HEK293 (cell line): ENCODE measurements around the gene CTNNB1.

Source experiments
- CTCF ChIA-PET: fragments of 350-600 bp; formaldehyde crosslinking; extraction: SDS; loops from one replicate; lab custom pipeline; 2021; ENCODE audit warnings: antibody characterized with exemption; lab: Yijun Ruan, JAX
- POLR2A ChIA-PET: fragments of 300-600 bp; formaldehyde crosslinking; extraction: SDS; loops from one replicate; lab custom pipeline; 2020; ENCODE audit warnings: antibody characterized with exemption, inconsistent platforms; lab: Yijun Ruan, JAX
- H3K27ac ChIP-seq: fragments of 200-500 bp; sonication (Bioruptor generic); 2 replicates; pipeline ENCODE4 v1.5.1; 2014; ENCODE audit warnings: low read depth, low read length, control low read depth, inconsistent platforms; ENCODE audit errors: extremely low read depth
- H3K36me3 ChIP-seq, 2 experiments: fragments of 200-500 bp in 1 of 2; sonication (Bioruptor generic) in 1 of 2; 1 replicate in 1 of 2; 2 replicates in 1 of 2; pipeline ENCODE4 v1.5.1; 2014 to 2017; ENCODE audit warnings: inconsistent platforms in 2 of 2, low read length in 2 of 2; ENCODE audit not compliant: control insufficient read depth in 2 of 2, insufficient read depth in 1 of 2
- H3K4me1 ChIP-seq: fragments of 200-500 bp; sonication (Bioruptor generic); 2 replicates; pipeline ENCODE4 v1.5.1; 2014; ENCODE audit warnings: mild to moderate bottlenecking, low read length, inconsistent platforms; ENCODE audit not compliant: control insufficient read depth, insufficient read depth
- H3K4me3 ChIP-seq: 2 replicates; pipeline ENCODE4 v1.5.1; 2011; ENCODE audit warnings: low read depth, mild to moderate bottlenecking, control low read depth, low read length, moderate library complexity
- H3K9me3 ChIP-seq: fragments of 200-500 bp; sonication (Bioruptor generic); 2 replicates; pipeline ENCODE4 v1.5.1; 2014; ENCODE audit warnings: low read depth, low read length, inconsistent platforms; ENCODE audit not compliant: control insufficient read depth, insufficient read depth
- ATF2 ChIP-seq: fragments of 450-650 bp; formaldehyde crosslinking; IDR thresholded peaks from 2 replicates; pipeline ENCODE4 v1.5.1; 2016; ENCODE audit warnings: missing biosample characterization, missing genetic modification characterization, low read depth
- HOXA7 ChIP-seq: sonication (generic); formaldehyde crosslinking; IDR thresholded peaks from 2 replicates; pipeline ENCODE4 v1.8.1; 2022; ENCODE audit warnings: missing genetic modification reagents, borderline replicate concordance
- MZF1 ChIP-seq: fragments of 450-650 bp; formaldehyde crosslinking; IDR thresholded peaks from 2 replicates; pipeline ENCODE4 v1.5.1; 2017; ENCODE audit warnings: missing biosample characterization, missing genetic modification characterization, borderline replicate concordance
- SALL2 ChIP-seq: fragments of 450-650 bp; formaldehyde crosslinking; IDR thresholded peaks from 2 replicates; pipeline ENCODE4 v1.5.0; 2017; ENCODE audit warnings: missing biosample characterization, mild to moderate bottlenecking, missing genetic modification characterization, borderline replicate concordance
- SCRT2 ChIP-seq: fragments of 450-650 bp; formaldehyde crosslinking; IDR thresholded peaks from 2 replicates; pipeline ENCODE4 v1.5.1; 2016; ENCODE audit warnings: missing biosample characterization, missing genetic modification characterization
- TRIM28 ChIP-seq: IDR thresholded peaks from 2 replicates; pipeline ENCODE4 v1.6.1; 2011; ENCODE audit warnings: low read length, control low read depth, borderline replicate concordance
- ZBTB8A ChIP-seq: fragments of 450-650 bp; formaldehyde crosslinking; IDR thresholded peaks from 2 replicates; pipeline ENCODE4 v1.5.1; 2016; ENCODE audit warnings: missing biosample characterization, missing genetic modification characterization
- ZFHX2 ChIP-seq: fragments of 450-650 bp; formaldehyde crosslinking; conservative IDR thresholded peaks from 2 replicates; pipeline ENCODE4 v1.5.1; 2016; ENCODE audit warnings: missing biosample characterization, missing genetic modification characterization
- ZFP3 ChIP-seq: fragments of 450-650 bp; formaldehyde crosslinking; IDR thresholded peaks from 2 replicates; pipeline ENCODE4 v1.5.1; 2016; ENCODE audit warnings: low read depth, missing biosample characterization, missing genetic modification characterization
- ZNF350 ChIP-seq: fragments of 450-650 bp; formaldehyde crosslinking; IDR thresholded peaks from 2 replicates; pipeline ENCODE4 v1.5.0; 2017; ENCODE audit warnings: missing biosample characterization, mild to moderate bottlenecking, missing genetic modification characterization
- ZNF391 ChIP-seq: fragments of 450-650 bp; formaldehyde crosslinking; IDR thresholded peaks from 2 replicates; pipeline ENCODE4 v1.5.1; 2016; ENCODE audit warnings: low read depth, missing biosample characterization, missing genetic modification characterization, borderline replicate concordance
- ZNF416 ChIP-seq: fragments of 450-650 bp; formaldehyde crosslinking; IDR thresholded peaks from 2 replicates; pipeline ENCODE4 v1.5.1; 2016; ENCODE audit warnings: missing biosample characterization, missing genetic modification characterization
- ZNF571 ChIP-seq: fragments of 450-650 bp; formaldehyde crosslinking; IDR thresholded peaks from 2 replicates; pipeline ENCODE4 v1.5.0; 2017; ENCODE audit warnings: missing biosample characterization, missing genetic modification characterization
- ZNF600 ChIP-seq: fragments of 450-650 bp; formaldehyde crosslinking; IDR thresholded peaks from 2 replicates; pipeline ENCODE4 v1.5.1; 2016; ENCODE audit warnings: missing biosample characterization, missing genetic modification characterization
- ZNF843 ChIP-seq: fragments of 450-650 bp; formaldehyde crosslinking; IDR thresholded peaks from 2 replicates; pipeline ENCODE4 v1.5.1; 2016; ENCODE audit warnings: missing biosample characterization, missing genetic modification characterization
- ZSCAN18 ChIP-seq: fragments of 450-650 bp; formaldehyde crosslinking; IDR thresholded peaks from 2 replicates; pipeline ENCODE4 v1.5.1; 2016; ENCODE audit warnings: missing biosample characterization, missing genetic modification characterization
- TF ChIP-seq, protein P1 (sequence below): fragments of 450-650 bp; formaldehyde crosslinking; IDR thresholded peaks from 2 replicates; pipeline ENCODE4 v1.5.1; 2016; ENCODE audit warnings: missing biosample characterization, missing genetic modification characterization, low read depth

The CTNNB1 gene

DNA sequence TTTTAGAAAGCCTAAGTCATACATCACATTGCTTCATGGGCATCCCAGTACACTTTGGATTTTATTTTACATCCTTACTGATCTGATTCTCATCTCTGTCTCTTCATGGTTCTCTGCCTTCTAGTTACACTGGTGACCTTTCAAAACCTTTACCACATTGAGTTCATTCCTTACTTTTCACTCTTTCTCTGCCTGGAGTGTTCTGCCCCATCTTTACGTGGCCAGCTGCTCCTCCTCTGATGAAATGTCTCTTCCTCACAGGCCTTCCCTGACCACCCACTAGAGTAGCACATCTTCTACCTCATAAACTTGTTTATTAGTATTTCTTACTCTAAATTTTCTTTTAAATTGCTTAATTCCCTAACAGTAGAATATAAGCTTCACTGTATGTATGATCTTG is 17.7 kb downstream of the CTNNB1 start:
- Histone ChIP-seq H3K9me3 (no peaks in the 10 kb centered on the region), H3K36me3 (no peaks in the 10 kb centered on the region), H3K27ac (no peak overlapping the region), H3K4me1 (peaks cover 9% of the 10 kb centered on the region), H3K4me3 (no peak overlapping the region)
- TF ChIP-seq HOXA7 (CRISPR knock-in tag) (no peak), ZNF600 (tag by site-specific recombination) (peak; percentile 41; the same call in 1 of the 2 replicates)
- ChIA-PET POLR2A (no interaction called here), CTCF (interaction anchor here (0.8 kb wide), 1 partner anchor 14 kb away, joined by 3 read pairs; no protein-coding TSS in a partner anchor)

DNA sequence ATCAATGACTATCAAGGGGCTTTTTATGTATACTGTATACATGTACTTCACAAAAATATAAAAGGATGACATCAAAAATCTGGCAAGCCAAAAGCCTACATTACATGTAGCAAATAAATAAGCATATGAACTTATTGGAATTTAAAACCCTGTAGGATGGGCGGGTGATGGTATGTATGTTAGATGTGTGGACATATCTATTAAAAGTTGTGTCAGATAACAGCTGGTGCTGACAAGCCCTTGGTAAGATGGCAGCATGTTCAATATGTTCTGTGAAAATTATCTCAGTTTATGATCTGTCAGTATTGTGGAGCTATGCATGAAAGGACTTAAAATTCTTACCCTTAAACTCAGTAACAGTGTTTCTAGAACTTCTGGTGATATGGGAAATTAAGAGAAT is 20.1 kb downstream of the CTNNB1 start:
- TF ChIP-seq ZNF571 (tag by site-specific recombination) (no peak), ZBTB8A (tag by site-specific recombination) (no peak), SCRT2 (tag by site-specific recombination) (no peak), TRIM28 (no peak), ZFHX2 (no peak), ZNF416 (tag by site-specific recombination) (no peak), ZNF350 (tag by site-specific recombination) (no peak), ZFP3 (tag by site-specific recombination) (no peak), ZNF391 (no peak), ZSCAN18 (no peak), ZNF843 (tag by site-specific recombination) (no peak), SALL2 (tag by site-specific recombination) (no peak), ATF2 (tag by site-specific recombination) (no peak), MZF1 (tag by site-specific recombination) (no peak)
- TF ChIP-seq, protein P1, sequence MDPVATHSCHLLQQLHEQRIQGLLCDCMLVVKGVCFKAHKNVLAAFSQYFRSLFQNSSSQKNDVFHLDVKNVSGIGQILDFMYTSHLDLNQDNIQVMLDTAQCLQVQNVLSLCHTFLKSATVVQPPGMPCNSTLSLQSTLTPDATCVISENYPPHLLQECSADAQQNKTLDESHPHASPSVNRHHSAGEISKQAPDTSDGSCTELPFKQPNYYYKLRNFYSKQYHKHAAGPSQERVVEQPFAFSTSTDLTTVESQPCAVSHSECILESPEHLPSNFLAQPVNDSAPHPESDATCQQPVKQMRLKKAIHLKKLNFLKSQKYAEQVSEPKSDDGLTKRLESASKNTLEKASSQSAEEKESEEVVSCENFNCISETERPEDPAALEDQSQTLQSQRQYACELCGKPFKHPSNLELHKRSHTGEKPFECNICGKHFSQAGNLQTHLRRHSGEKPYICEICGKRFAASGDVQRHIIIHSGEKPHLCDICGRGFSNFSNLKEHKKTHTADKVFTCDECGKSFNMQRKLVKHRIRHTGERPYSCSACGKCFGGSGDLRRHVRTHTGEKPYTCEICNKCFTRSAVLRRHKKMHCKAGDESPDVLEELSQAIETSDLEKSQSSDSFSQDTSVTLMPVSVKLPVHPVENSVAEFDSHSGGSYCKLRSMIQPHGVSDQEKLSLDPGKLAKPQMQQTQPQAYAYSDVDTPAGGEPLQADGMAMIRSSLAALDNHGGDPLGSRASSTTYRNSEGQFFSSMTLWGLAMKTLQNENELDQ = no peak
- Histone ChIP-seq H3K36me3 (peaks cover 2 to 8% of the 10 kb centered on the region in 2 experiments; a peak in 1 of 3 replicates), H3K4me3 (no peak overlapping the region), H3K27ac (no peak overlapping the region), H3K9me3 (no peaks in the 10 kb centered on the region), H3K4me1 (peaks cover 5% of the 10 kb centered on the region)
- ChIA-PET POLR2A (interaction anchor here (1.0 kb wide), 1 partner anchor 20 kb away, joined by 5 read pairs; the partner anchor contains the start of gene CTNNB1), CTCF (no interaction called here)
